ENCODE measurements around the gene YIF1B. TPM values are rescaled to one million over a fixed set of nuclear protein-coding genes. Genes with fewer than 3 reads are reported as not detected.

The YIF1B gene
- total and polyA plus RNA-seq, 4 donors, result 22.0 to 107 (median 53.7) TPM

GRCh38 chr19:38277969-38278680 is 37.6 kb downstream of the YIF1B start:
- Histone ChIP-seq H3K4me1 (ENCODE audit: control insufficient read depth in 5 of 5, insufficient read depth in 5 of 5, low read length in 5 of 5) (peaks cover 6 to 36% (median 22%) of the 10 kb centered on the region in 5 donors), H3K9ac (ENCODE audit: insufficient read depth in 1 of 2, low read length in 2 of 2) (peak overlapping the region in 1 of 2 donors; percentile 70), H3K9me3 (ENCODE audit: control insufficient read depth in 4 of 4, insufficient read depth in 3 of 4, low read length in 3 of 4) (no peaks in the 10 kb centered on the region), H3K27ac (ENCODE audit: low read depth in 1 of 2, low read length in 1 of 2) (peak overlapping the region; percentile 81 to 86), H3K4me3 (no peak overlapping the region), H3K36me3 (ENCODE audit: control insufficient read depth in 4 of 4, insufficient read depth in 4 of 4, low read length in 4 of 4) (no peaks in the 10 kb centered on the region), H3K27me3 (ENCODE audit: control insufficient read depth in 3 of 3, insufficient read depth in 3 of 3, low read length in 2 of 3) (no peaks in the 10 kb centered on the region)
- no peak for TF ChIP-seq CTCF (IDR thresholded peaks at IDR 0.05; ENCODE audit: control extremely low read depth, extremely low read depth)
- 52 to 83% methylated on average over 9 of the region's 9 CpGs for WGBS, 2 donors
- peak; percentile 37 for ATAC-seq (ENCODE audit: insufficient read depth, low FRiP score)
- DNase-seq, result peak; percentile 89 to 94 (median 90)

DNA sequence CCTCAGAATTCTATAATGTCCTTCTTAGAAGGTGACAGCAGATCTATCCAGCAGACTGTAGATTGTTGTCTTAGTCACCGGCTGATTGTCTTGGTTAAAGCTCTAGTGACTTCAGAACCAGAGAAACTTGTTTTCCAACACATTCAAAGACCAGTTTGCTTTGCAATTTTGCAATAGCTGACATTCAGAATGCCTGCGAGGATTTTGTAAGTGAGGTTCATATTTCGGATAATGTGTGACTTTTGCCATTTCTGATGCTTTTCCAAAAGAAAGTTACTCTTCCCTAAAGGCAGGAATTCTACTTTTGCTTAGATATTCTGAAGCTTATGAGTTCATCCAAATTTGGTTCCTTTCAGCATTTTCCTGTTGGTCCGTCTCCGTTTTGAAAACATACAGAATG is 38.2 kb downstream of the YIF1B start:
- H3K36me3 ChIP-seq (ENCODE audit: control insufficient read depth in 4 of 4, insufficient read depth in 4 of 4, low read length in 4 of 4), result no peaks in the 10 kb centered on the region
- H3K9me3 ChIP-seq (ENCODE audit: control insufficient read depth in 4 of 4, insufficient read depth in 3 of 4, low read length in 3 of 4), result no peaks in the 10 kb centered on the region
- peak in 2 of 3 donors; percentile 84 to 88 for DNase-seq
- WGBS, 2 donors, result 38 to 71% methylated on average over 5 of the region's 5 CpGs
- H3K4me3 ChIP-seq, result no peak overlapping the region
- TF ChIP-seq CTCF (IDR thresholded peaks at IDR 0.05; ENCODE audit: control extremely low read depth, extremely low read depth), result no peak
- peak overlapping the region; percentile 86 for H3K27ac ChIP-seq (ENCODE audit: low read depth in 1 of 2, low read length in 1 of 2)
- no peaks in the 10 kb centered on the region for H3K27me3 ChIP-seq (ENCODE audit: control insufficient read depth in 3 of 3, insufficient read depth in 3 of 3, low read length in 2 of 3)
- H3K9ac ChIP-seq (ENCODE audit: insufficient read depth in 1 of 2, low read length in 2 of 2), result peak overlapping the region in 1 of 2 donors; percentile 70
- ATAC-seq (ENCODE audit: insufficient read depth, low FRiP score), result no peak
- peaks cover 6 to 36% (median 18%) of the 10 kb centered on the region in 5 donors for H3K4me1 ChIP-seq (ENCODE audit: control insufficient read depth in 5 of 5, insufficient read depth in 5 of 5, low read length in 5 of 5)

DNA sequence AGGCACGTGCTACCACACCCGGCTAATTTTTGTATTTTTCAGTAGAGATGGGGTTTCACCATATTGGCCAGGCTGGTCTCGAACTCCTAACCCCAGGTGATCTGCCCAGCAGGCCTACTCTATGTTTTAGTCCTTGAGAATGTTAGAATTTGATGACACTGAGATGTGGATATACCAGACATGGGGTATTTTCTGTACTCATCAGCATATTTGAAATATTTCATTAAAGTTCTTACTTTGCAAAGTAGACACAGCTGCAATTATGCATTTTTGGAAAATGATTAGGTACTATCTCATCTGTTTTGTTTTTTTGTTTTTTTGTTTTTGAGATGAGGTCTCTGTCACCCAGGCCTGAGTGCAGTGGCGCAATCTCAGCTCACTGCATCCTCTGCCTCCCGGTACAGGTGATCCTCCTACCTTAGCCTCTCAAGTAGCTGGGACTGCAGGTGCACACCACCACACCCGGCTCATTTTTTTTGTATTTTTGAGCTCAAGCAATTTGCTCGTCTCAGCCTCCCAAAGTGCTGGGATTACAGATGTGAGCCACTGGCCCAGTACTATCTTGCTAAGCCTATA is 38.7 kb downstream of the YIF1B start:
- Histone ChIP-seq H3K9me3 (ENCODE audit: control insufficient read depth in 4 of 4, insufficient read depth in 3 of 4, low read length in 3 of 4) (no peaks in the 10 kb centered on the region), H3K4me1 (ENCODE audit: control insufficient read depth in 5 of 5, insufficient read depth in 5 of 5, low read length in 5 of 5) (peaks cover 6 to 36% (median 15%) of the 10 kb centered on the region in 5 donors), H3K4me3 (no peak overlapping the region), H3K27me3 (ENCODE audit: control insufficient read depth in 3 of 3, insufficient read depth in 3 of 3, low read length in 2 of 3) (no peaks in the 10 kb centered on the region), H3K9ac (ENCODE audit: insufficient read depth in 1 of 2, low read length in 2 of 2) (peak overlapping the region in 1 of 2 donors; percentile 70), H3K36me3 (ENCODE audit: control insufficient read depth in 4 of 4, insufficient read depth in 4 of 4, low read length in 4 of 4) (no peaks in the 10 kb centered on the region), H3K27ac (ENCODE audit: low read depth in 1 of 2, low read length in 1 of 2) (peak overlapping the region; percentile 86)
- ATAC-seq (ENCODE audit: insufficient read depth, low FRiP score), result no peak
- DNase-seq, result no peak
- 87 to 96% methylated on average over 7 of the region's 7 CpGs for WGBS, 2 donors
- TF ChIP-seq CTCF (IDR thresholded peaks at IDR 0.05; ENCODE audit: control extremely low read depth, extremely low read depth), result no peak

Measured in lung (tissue), 12 donors.